DOHH2 (cell line): ENCODE results near the gene RNF130.

ENCODE experiments used
- H3F3A ChIP-seq: fragments of 200-600 bp; sonication (generic), shearing (Covaris generic); 2 replicates; pipeline ENCODE4 v1.6.0; 2016; ENCODE audit warnings: antibody characterized with exemption, mild to moderate bottlenecking; ENCODE audit not compliant: control insufficient read depth, insufficient read depth
- H3K27ac ChIP-seq: fragments of 200-600 bp; sonication (generic); 2 replicates; pipeline ENCODE4 v1.5.1; 2014; ENCODE audit warnings: low read depth, mild to moderate bottlenecking, low read length, moderate library complexity
- H3K27me3 ChIP-seq: fragments of 200-600 bp; sonication (generic); 2 replicates; pipeline ENCODE4 v1.6.1; 2014; ENCODE audit warnings: mild to moderate bottlenecking, low read length, mixed read lengths; ENCODE audit not compliant: control insufficient read depth
- H3K36me3 ChIP-seq: fragments of 200-600 bp; sonication (generic); 2 replicates; pipeline ENCODE4 v1.6.1; 2014; ENCODE audit warnings: mild to moderate bottlenecking, low read length, moderate library complexity, mixed read lengths; ENCODE audit not compliant: control insufficient read depth
- H3K4me1 ChIP-seq: fragments of 200-600 bp; sonication (generic); 2 replicates; pipeline ENCODE4 v1.6.1; 2014; ENCODE audit warnings: mild to moderate bottlenecking, low read length, mixed read lengths; ENCODE audit not compliant: control insufficient read depth
- H3K4me2 ChIP-seq: fragments of 200-600 bp; sonication (generic); 2 replicates; pipeline ENCODE4 v1.6.0; 2014; ENCODE audit warnings: mild to moderate bottlenecking, low read length, moderate library complexity
- H3K4me3 ChIP-seq: fragments of 200-600 bp; sonication (generic); 2 replicates; pipeline ENCODE4 v1.5.1; 2014; ENCODE audit warnings: mild to moderate bottlenecking, low read length, mixed read lengths
- H3K79me2 ChIP-seq: fragments of 200-600 bp; sonication (generic); 2 replicates; pipeline ENCODE4 v1.6.1; 2014; ENCODE audit warnings: mild to moderate bottlenecking, low read length, mixed read lengths; ENCODE audit not compliant: control insufficient read depth
- H3K9me2 ChIP-seq: fragments of 200-600 bp; sonication (generic); replicated peaks from 2 replicates; pipeline ENCODE4 v1.6.1; 2014; ENCODE audit warnings: mild to moderate bottlenecking, low read length, mixed read lengths; ENCODE audit not compliant: control insufficient read depth
- H3K9me3 ChIP-seq: fragments of 200-600 bp; sonication (generic); 2 replicates; pipeline ENCODE4 v1.6.1; 2014; ENCODE audit warnings: antibody characterized with exemption, low read length, mixed read lengths; ENCODE audit not compliant: control insufficient read depth, insufficient read depth
- H4K20me1 ChIP-seq: fragments of 200-600 bp; sonication (generic); 2 replicates; pipeline ENCODE4 v1.6.0; 2014; ENCODE audit warnings: low read depth, mild to moderate bottlenecking, antibody characterized with exemption, low read length, moderate library complexity; ENCODE audit not compliant: control insufficient read depth, insufficient read depth
- EZH2phosphoT487 ChIP-seq: fragments of 200-600 bp; sonication (generic); IDR thresholded peaks from 2 replicates; pipeline ENCODE4 v1.6.1; 2017; ENCODE audit warnings: borderline replicate concordance, mild to moderate bottlenecking, antibody characterized with exemption, low read length, moderate library complexity, mixed read lengths
- TF ChIP-seq, protein P1 (sequence below): fragments of 200-600 bp; sonication (generic); IDR thresholded peaks from one replicate; pipeline ENCODE4 v1.5.1; 2014; ENCODE audit warnings: antibody characterized with exemption, mild to moderate bottlenecking, low read depth, low read length; ENCODE audit not compliant: poor library complexity, severe bottlenecking

The RNF130 gene

DNA sequence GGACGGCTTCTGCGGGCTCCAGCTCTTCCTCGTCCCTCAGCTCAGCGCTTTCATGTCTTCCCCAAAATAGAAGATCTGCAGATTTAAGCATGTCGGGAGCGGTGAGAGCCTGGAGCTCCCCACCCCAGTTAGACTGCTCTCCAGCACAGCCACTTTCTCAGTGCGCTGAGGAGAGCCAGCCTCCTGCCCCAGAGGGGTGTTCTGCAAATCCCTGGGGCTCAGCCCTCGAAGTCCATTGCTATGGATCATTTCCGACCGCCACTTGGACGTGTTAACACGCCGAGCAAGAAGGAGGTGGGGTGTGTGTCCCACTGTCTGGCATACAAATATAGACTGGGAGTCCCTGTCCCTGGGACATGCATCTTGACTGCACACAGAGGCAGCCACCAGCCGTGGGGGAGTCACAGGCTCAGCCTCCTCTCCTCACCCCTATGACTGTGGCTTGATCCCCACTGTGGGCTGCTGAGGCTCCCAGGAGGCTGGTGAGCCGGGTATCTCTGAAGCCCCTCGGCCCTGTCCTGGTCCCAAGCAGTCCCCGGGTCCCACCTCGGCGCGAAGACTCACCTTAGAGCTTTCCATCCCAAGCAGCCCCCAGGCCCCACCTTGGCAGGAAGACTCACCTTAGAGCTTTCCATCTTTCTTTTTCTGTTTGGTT lies 30.0 kb upstream of the RNF130 start:
- H3K9me3 ChIP-seq: peaks cover 4% of the 10 kb centered on the region
- H4K20me1 ChIP-seq: no peaks in the 10 kb centered on the region
- no peak overlapping the region for H3K27ac ChIP-seq
- no peaks in the 10 kb centered on the region for H3K36me3 ChIP-seq
- H3K4me2 ChIP-seq: no peak overlapping the region
- no peaks in the 10 kb centered on the region for H3K79me2 ChIP-seq
- no peaks in the 10 kb centered on the region for H3K27me3 ChIP-seq
- TF ChIP-seq, protein P1, sequence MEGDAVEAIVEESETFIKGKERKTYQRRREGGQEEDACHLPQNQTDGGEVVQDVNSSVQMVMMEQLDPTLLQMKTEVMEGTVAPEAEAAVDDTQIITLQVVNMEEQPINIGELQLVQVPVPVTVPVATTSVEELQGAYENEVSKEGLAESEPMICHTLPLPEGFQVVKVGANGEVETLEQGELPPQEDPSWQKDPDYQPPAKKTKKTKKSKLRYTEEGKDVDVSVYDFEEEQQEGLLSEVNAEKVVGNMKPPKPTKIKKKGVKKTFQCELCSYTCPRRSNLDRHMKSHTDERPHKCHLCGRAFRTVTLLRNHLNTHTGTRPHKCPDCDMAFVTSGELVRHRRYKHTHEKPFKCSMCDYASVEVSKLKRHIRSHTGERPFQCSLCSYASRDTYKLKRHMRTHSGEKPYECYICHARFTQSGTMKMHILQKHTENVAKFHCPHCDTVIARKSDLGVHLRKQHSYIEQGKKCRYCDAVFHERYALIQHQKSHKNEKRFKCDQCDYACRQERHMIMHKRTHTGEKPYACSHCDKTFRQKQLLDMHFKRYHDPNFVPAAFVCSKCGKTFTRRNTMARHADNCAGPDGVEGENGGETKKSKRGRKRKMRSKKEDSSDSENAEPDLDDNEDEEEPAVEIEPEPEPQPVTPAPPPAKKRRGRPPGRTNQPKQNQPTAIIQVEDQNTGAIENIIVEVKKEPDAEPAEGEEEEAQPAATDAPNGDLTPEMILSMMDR: no peak
- TF ChIP-seq EZH2phosphoT487: no peak
- no peaks in the 10 kb centered on the region for H3K9me2 ChIP-seq
- no peaks in the 10 kb centered on the region for H3F3A ChIP-seq
- no peak overlapping the region for H3K4me3 ChIP-seq
- no peaks in the 10 kb centered on the region for H3K4me1 ChIP-seq

DNA sequence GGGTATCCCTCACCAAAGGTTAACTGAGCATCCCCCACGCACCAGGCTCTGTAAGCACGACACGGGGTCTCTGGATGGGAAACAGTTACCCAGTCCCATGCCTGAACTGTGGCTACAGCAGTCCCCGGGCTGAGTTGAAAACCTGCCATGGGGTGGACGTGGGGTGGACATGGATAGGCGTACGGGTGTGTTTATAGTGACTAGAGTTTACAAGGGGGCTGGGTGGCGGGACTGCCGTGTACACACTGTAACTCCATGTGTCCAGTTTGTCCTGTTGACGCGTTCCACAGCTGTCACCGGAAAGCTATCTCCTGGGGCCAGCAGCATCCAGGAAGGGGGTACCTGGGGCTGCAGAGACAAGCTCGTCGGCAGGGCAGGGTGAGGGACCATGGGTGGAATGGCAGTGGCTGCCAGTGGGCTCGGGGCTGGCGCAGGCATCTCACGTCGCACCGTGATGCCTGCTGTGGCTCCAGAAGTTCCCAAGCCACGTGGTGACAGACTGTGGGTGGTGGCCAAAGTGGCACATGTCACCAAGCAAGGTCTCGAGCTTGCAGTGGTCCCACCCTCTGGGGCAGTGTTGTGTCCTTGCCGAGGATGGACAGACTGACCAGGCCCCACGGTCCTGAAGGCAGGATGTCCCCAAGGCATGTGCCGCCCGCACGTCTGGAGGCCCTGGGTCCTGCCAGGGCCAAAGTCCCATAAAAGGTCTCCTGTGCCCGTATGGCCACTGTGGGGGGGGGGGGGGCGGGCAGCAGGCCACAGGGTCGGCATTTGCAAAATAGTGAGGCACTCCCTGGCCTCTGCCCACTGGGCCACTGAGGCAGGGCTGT lies 29.3 kb upstream of the RNF130 start:
- Histone ChIP-seq H3K27me3 (no peaks in the 10 kb centered on the region), H3K36me3 (no peaks in the 10 kb centered on the region), H3K4me1 (no peaks in the 10 kb centered on the region), H3K79me2 (no peaks in the 10 kb centered on the region), H3K4me2 (no peak overlapping the region), H3K27ac (no peak overlapping the region), H3K9me2 (no peaks in the 10 kb centered on the region), H4K20me1 (no peaks in the 10 kb centered on the region), H3F3A (no peaks in the 10 kb centered on the region), H3K4me3 (no peak overlapping the region), H3K9me3 (no peaks in the 10 kb centered on the region)
- TF ChIP-seq, protein P1: no peak
- TF ChIP-seq EZH2phosphoT487: no peak

DNA sequence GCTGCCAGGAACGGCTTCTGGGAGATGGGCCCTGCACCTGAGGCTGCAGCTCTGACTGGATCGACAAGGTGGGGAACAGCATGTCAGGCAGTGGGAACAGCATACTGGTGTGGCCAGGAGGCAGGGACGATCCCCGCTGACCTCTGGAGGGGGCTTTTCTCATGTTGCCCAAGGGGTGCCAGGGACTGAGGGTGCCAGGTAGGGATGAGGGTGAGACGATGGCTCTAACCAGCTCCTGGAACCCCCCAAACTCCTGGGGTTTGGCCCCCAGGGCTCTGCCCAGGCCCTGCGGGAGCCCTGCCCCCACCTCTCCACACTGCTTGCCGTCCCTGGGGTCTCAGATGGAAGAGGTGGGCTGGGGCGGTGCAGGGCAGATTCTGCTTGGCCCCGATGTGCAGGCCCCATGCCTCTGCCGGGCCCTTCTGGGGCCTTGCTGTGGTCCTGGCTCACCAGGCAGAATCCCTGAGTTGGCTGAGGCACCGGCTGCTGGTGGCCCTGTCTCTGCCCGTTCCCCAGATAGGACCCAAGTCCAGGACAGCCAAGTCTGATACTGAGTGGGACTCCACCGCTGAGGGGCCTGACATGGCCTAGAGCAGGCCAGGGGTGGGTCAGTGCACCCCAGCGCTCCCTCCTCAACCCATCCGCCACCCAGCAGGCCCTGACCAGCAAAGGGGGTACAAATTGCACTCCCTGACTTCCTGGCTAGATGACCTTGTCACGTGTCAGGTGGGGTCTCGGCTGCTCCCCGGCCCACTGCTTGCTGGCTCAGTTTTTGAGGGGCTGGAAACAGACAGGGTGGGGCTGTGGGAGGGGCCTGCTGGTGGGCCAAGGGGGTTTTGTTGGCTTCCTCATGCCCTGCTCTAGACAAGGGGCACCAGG lies 28.4 kb upstream of the RNF130 start:
- Histone ChIP-seq H3F3A (no peaks in the 10 kb centered on the region), H4K20me1 (no peaks in the 10 kb centered on the region), H3K27ac (no peak overlapping the region), H3K4me3 (no peak overlapping the region), H3K9me2 (no peaks in the 10 kb centered on the region), H3K9me3 (no peaks in the 10 kb centered on the region), H3K4me2 (no peak overlapping the region), H3K27me3 (no peaks in the 10 kb centered on the region), H3K36me3 (no peaks in the 10 kb centered on the region), H3K79me2 (no peaks in the 10 kb centered on the region), H3K4me1 (no peaks in the 10 kb centered on the region)
- TF ChIP-seq EZH2phosphoT487: no peak
- TF ChIP-seq, protein P1: no peak
